ENCODE results near the gene ANKRD13B. TPM values are rescaled to one million over a fixed set of nuclear protein-coding genes. Genes with fewer than 3 reads are reported as not detected.
A peak's percentile ranks its signal among the peaks of the same experiment; 100 is the strongest.

The ANKRD13B gene
- total RNA-seq, 1 experiment from 2014 or later, result 10.4 TPM

DNA sequence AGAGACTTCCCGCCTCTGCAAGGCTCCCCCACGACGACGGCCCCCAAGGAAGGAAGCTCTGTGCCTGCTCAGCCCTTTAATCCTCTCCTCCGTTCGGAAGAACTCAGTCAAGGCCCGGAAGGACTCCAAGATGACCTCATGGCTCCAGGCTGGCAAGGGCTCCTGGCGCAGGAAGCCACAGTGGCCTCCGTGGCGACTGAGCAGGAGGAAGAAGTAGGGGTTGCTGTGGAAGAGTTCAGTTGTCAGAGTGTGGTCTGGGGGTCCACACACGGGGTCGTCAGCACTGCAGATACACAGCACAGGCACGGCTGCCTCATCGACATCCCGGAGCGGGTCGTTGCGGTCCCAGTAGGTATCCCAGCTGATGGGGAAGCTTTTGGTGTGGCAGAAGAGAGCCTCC is 30.3 kb upstream of the ANKRD13B start:
- no peak for DNase-seq
- no peak overlapping the region for H3K27ac Mint-ChIP-seq (ENCODE audit: unreplicated experiment)
- intact Hi-C loops (cut with micrococcal nuclease; ENCODE audit: unreplicated experiment), result no loop called here
- peaks cover 19% of the 10 kb centered on the region for H3K36me3 Mint-ChIP-seq (ENCODE audit: insufficient read depth, unreplicated experiment)
- no peak overlapping the region for H3K4me3 ChIP-seq (ENCODE audit: low read depth, low read length)
- no peak for TF ChIP-seq CTCF (IDR thresholded peaks at IDR 0.05; ENCODE audit: insufficient read depth in 1 of 2, low read depth in 1 of 2, low read length in 1 of 2, severe bottlenecking in 1 of 2, unreplicated experiment in 1 of 2)
- H3K36me3 ChIP-seq (ENCODE audit: control insufficient read depth, insufficient read depth, low read length), result no peaks in the 10 kb centered on the region; the same call in 1 of the 2 replicates
- H3K4me1 Mint-ChIP-seq (ENCODE audit: low read depth, unreplicated experiment), result peaks cover 2% of the 10 kb centered on the region
- H3K9me3 Mint-ChIP-seq (ENCODE audit: unreplicated experiment), result no peaks in the 10 kb centered on the region
- peaks cover 14% of the 10 kb centered on the region for H3K4me1 ChIP-seq
- ChIA-PET CTCF (no interaction called here), POLR2A (no interaction called here)
- H3K9me3 ChIP-seq, result no peaks in the 10 kb centered on the region
- H3K27me3 Mint-ChIP-seq (ENCODE audit: insufficient read depth, unreplicated experiment), result no peaks in the 10 kb centered on the region
- BruUV-seq (replicated peaks), result no TSS peak
- no peaks in the 10 kb centered on the region for H3K27me3 ChIP-seq (replicated peaks; ENCODE audit: control insufficient read depth, insufficient read depth, low read length)
- no peak overlapping the region for H3K4me3 Mint-ChIP-seq (ENCODE audit: unreplicated experiment)

DNA sequence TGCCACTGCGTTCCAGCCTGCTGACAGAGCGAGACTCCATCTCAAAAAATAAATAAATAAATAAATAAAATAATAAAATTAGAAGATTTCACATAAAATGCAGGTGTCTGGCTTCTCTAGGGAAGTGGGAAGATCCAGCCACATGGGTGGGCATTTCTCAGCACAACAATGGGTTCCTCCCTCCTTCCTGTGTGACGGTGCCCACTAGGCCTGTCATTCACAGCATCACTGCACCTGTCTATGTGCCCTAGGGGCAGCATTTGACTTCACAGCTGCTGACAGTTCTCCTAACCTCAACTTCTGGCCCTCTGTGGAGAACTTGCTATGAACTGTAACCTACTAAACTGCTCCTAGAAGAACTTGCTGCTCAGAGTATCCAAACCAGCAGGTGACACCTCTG is 29.1 kb upstream of the ANKRD13B start:
- intact Hi-C loops (cut with micrococcal nuclease; ENCODE audit: unreplicated experiment), result no loop called here
- no peak for TF ChIP-seq CTCF (IDR thresholded peaks at IDR 0.05; ENCODE audit: insufficient read depth in 1 of 2, low read depth in 1 of 2, low read length in 1 of 2, severe bottlenecking in 1 of 2, unreplicated experiment in 1 of 2)
- H3K36me3 ChIP-seq (ENCODE audit: control insufficient read depth, insufficient read depth, low read length), result no peaks in the 10 kb centered on the region; the same call in 1 of the 2 replicates
- no peaks in the 10 kb centered on the region for H3K27me3 Mint-ChIP-seq (ENCODE audit: insufficient read depth, unreplicated experiment)
- no peaks in the 10 kb centered on the region for H3K27me3 ChIP-seq (replicated peaks; ENCODE audit: control insufficient read depth, insufficient read depth, low read length)
- no peak overlapping the region for H3K27ac Mint-ChIP-seq (ENCODE audit: unreplicated experiment)
- H3K36me3 Mint-ChIP-seq (ENCODE audit: insufficient read depth, unreplicated experiment), result peaks cover 19% of the 10 kb centered on the region
- no peaks in the 10 kb centered on the region for H3K9me3 Mint-ChIP-seq (ENCODE audit: unreplicated experiment)
- H3K4me1 ChIP-seq, result peaks cover 10% of the 10 kb centered on the region; the same call in 1 of the 2 replicates
- ChIA-PET CTCF (no interaction called here), POLR2A (no interaction called here)
- no TSS peak for BruUV-seq (replicated peaks)
- no peak overlapping the region for H3K4me3 Mint-ChIP-seq (ENCODE audit: unreplicated experiment)
- H3K4me3 ChIP-seq (ENCODE audit: low read depth, low read length), result no peak overlapping the region
- H3K4me1 Mint-ChIP-seq (ENCODE audit: low read depth, unreplicated experiment), result no peaks in the 10 kb centered on the region
- no peak for DNase-seq
- H3K9me3 ChIP-seq, result no peaks in the 10 kb centered on the region

DNA sequence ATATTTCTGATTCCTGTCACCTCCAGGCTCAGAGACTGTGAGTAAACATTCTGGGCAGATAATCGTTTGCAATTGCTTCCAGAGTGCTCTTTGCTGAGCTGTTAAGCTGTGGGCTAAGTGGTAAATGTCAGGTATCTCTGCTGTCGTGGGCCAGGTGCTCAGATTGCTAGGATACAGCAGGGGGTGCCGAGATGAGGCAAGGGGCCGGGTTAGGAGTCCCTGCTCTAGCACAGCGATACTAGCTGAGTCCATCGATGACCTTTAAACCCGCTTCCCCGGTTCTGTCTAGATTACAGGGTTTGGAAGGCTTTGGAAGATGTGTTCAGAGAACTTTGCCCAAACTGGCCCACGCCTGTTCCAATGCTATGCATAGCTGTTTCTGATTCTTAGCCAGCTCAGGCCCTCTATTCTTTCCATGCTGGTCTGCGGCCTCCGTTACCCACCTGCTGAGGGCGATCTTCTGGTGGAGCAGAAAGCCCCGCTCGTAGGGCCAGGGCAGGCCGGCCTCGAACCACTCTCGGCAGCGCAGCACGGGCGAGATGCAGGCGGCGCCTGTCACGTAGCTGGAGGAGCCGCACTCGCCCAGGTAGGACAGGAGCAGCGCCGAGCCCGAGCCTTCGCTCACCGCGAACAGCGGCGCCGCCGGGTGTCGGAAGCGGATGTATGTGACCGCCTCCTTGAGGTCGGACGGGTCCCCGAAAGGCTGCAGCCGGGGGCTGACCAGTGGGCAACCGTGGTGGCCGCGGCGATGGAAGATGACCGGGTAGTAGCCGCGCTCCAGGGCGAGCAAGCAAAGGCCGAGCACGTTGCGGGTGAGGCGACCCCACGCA is 27.1 kb upstream of the ANKRD13B start:
- Mint-ChIP-seq H3K9me3 (ENCODE audit: unreplicated experiment) (no peaks in the 10 kb centered on the region), H3K27me3 (ENCODE audit: insufficient read depth, unreplicated experiment) (no peaks in the 10 kb centered on the region), H3K36me3 (ENCODE audit: insufficient read depth, unreplicated experiment) (peaks cover 24% of the 10 kb centered on the region), H3K4me1 (ENCODE audit: low read depth, unreplicated experiment) (peaks cover 5% of the 10 kb centered on the region), H3K4me3 (ENCODE audit: unreplicated experiment) (peak overlapping the region; percentile 97), H3K27ac (ENCODE audit: unreplicated experiment) (peak overlapping the region; percentile 75)
- BruUV-seq (replicated peaks), result TSS peak; percentile 11
- TF ChIP-seq CTCF (IDR thresholded peaks at IDR 0.05; ENCODE audit: insufficient read depth in 1 of 2, low read depth in 1 of 2, low read length in 1 of 2, severe bottlenecking in 1 of 2, unreplicated experiment in 1 of 2), result peak; percentile 16 to 36
- ChIA-PET POLR2A (interaction anchor here (0.5 kb wide), 1 partner anchor 131 kb away, joined by 3 read pairs; no protein-coding TSS in a partner anchor), CTCF (interaction anchor here (0.6 to 3.4 kb wide), 9 partner anchors 9 to 527 kb away, joined by 3 to 28 read pairs (median 4); partner anchors contain the start of gene ANKRD13B)
- peak overlapping the region; percentile 87 for H3K4me3 ChIP-seq (ENCODE audit: low read depth, low read length)
- peak; percentile 65 to 72 for DNase-seq
- no peaks in the 10 kb centered on the region for H3K27me3 ChIP-seq (replicated peaks; ENCODE audit: control insufficient read depth, insufficient read depth, low read length)
- intact Hi-C loops (cut with micrococcal nuclease; ENCODE audit: unreplicated experiment), result loop anchor here (1.0 kb wide), 1 partner anchor 10 kb away; no protein-coding TSS in a partner anchor
- peaks cover 10% of the 10 kb centered on the region; the same call in 1 of the 2 replicates for H3K4me1 ChIP-seq
- no peaks in the 10 kb centered on the region for H3K9me3 ChIP-seq
- no peaks in the 10 kb centered on the region; the same call in 1 of the 2 replicates for H3K36me3 ChIP-seq (ENCODE audit: control insufficient read depth, insufficient read depth, low read length)

All from Caco-2 (cell line).